Astrocyte of the spinal cord (primary cell): Measurements from ENCODE around the gene HOXA4.
A peak's percentile ranks its signal among the peaks of the same experiment; 100 is the strongest.

Source experiments
- DNase-seq: peaks from one replicate; pipeline ENCODE4 v3.0.0; 2011; ENCODE audit warnings: low read depth, low spot score
- H3K4me3 ChIP-seq: 2 replicates; pipeline ENCODE4 v1.5.1; 2011; ENCODE audit warnings: low read depth, mild to moderate bottlenecking, low read length, moderate library complexity
- in situ Hi-C: cut with HindIII; loops from 2 replicates; pipeline ENCODE4 v1.10.0; 2017; ENCODE audit warnings: low sequenced_read_pairs
- TF ChIP-seq, protein P1 (sequence below): IDR thresholded peaks from 2 replicates; pipeline ENCODE4 v1.5.1; 2012; ENCODE audit warnings: low read depth, mild to moderate bottlenecking, low read length, inconsistent platforms

Gene HOXA4

GRCh38 chr7:27143023-27143949 is 12.7 kb upstream of the HOXA4 start, which contains the start of gene HOXA5:
Gene HOXA5, minus strand, starts transcription at chr7:27143681. Its CDS starts 74 bp downstream, at chr7:27143607.
- peak within 1 kb of the TSS; percentile 69 for H3K4me3 ChIP-seq
- in situ Hi-C loops: no loop called here
- TF ChIP-seq, protein P1, sequence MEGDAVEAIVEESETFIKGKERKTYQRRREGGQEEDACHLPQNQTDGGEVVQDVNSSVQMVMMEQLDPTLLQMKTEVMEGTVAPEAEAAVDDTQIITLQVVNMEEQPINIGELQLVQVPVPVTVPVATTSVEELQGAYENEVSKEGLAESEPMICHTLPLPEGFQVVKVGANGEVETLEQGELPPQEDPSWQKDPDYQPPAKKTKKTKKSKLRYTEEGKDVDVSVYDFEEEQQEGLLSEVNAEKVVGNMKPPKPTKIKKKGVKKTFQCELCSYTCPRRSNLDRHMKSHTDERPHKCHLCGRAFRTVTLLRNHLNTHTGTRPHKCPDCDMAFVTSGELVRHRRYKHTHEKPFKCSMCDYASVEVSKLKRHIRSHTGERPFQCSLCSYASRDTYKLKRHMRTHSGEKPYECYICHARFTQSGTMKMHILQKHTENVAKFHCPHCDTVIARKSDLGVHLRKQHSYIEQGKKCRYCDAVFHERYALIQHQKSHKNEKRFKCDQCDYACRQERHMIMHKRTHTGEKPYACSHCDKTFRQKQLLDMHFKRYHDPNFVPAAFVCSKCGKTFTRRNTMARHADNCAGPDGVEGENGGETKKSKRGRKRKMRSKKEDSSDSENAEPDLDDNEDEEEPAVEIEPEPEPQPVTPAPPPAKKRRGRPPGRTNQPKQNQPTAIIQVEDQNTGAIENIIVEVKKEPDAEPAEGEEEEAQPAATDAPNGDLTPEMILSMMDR: peak; percentile 83
- peak; percentile 99 for DNase-seq

DNA sequence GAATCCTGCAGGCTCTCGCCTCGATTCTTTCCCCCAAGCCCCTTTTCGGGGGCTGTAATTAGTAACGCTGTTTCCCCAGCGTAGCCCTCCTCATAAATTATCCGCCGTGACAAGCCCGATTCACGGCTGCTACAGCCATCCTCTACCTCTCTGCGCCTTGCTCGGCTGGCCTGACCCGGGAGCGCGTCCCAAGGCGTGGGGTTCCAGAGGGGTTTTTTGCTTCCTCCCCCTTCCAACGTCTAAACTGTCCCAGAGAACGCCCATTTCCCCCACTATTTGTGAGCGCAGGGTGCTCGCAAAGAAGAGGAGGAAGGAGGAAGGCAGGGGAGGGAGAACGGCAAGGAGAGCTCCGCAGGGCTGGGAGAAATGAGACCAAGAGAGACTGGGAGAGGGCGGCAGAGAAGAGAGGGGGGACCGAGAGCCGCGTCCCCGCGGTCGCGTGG is 12.0 kb upstream of the HOXA4 start:
- peak overlapping the region; percentile 65 for H3K4me3 ChIP-seq
- DNase-seq: no peak
- in situ Hi-C loops: no loop called here
- TF ChIP-seq, protein P1: no peak

DNA sequence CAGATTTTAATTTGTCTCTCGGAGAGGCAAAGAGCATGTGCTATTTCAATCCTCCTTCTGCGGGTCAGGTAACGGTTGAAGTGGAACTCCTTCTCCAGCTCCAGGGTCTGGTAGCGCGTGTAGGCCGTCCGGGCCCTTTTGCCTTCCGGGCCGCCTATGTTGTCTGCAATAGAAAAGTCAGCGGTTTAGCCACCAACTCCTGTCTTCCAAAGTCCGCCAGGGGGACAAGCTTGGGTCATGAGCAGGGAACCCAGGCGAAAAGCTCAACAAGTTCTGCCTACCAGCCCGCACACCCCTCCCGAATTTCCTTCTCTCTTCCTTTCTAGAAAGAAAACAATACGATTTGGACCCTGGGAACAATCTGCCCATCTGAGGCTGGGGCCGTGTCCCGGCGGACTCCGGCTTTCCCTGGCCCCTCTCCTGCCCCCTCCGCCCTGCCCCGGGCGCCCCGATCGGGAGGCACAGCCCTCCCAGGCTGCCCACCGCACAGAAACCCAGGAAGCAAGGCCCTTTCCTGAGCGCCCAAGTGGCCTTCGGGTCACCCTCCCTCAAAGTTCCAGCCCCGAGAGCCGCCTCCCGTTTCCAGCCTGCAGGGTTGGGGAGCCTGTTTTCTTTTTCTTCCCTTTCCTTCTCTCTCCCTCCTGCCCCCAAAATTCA is 11.5 kb upstream of the HOXA4 start:
- peak overlapping the region; percentile 65 for H3K4me3 ChIP-seq

GRCh38 chr7:27141137-27141922 is 10.8 kb upstream of the HOXA4 start:
- peak overlapping the region; percentile 65 for H3K4me3 ChIP-seq
- DNase-seq: peak; percentile 59
- TF ChIP-seq, protein P1: no peak
- in situ Hi-C loops: no loop called here

More for the DNA sequence above, 11.5 kb upstream of the HOXA4 start:
- in situ Hi-C loops: no loop called here
- TF ChIP-seq, protein P1: peak; percentile 15
- DNase-seq: no peak

- peak; percentile 73 for DNase-seq
- H3K4me3 ChIP-seq: peak overlapping the region; percentile 65
- in situ Hi-C loops: no loop called here
- TF ChIP-seq, protein P1: no peak
Observed at GRCh38 chr7:27140126-27140857, 9.7 kb upstream of the HOXA4 start.
